Body of pancreas (tissue), 4 donors: Measurements from ENCODE around the gene EHMT1. TPM values are rescaled to one million over a fixed set of nuclear protein-coding genes. Genes with fewer than 3 reads are reported as not detected.

Experiments
- ATAC-seq: fragments of 150-250 bp; one replicate; pipeline ENCODE4 v1.9.1; 2016
- DNase-seq, 4 donors: peaks; one replicate each; pipeline ENCODE4 v3.0.0-alpha.2; 2019
- H3K27ac ChIP-seq, 4 donors: fragments of 200-600 bp; sonication (generic); 1 replicate in 3 of 4; 2 replicates in 1 of 4; pipeline versions ENCODE4 v1.5.1 to v1.6.1; 2016 to 2019; ENCODE audit warnings: mild to moderate bottlenecking in 1 of 4, mixed read lengths in 1 of 4, moderate library complexity in 1 of 4
- H3K27me3 ChIP-seq, 2 donors: fragments of 200-600 bp; sonication (generic); one replicate each; pipeline ENCODE4 v1.6.0; 2016; ENCODE audit warnings: mild to moderate bottlenecking in 1 of 2
- H3K36me3 ChIP-seq, 2 donors: fragments of 200-600 bp; sonication (generic); replicated peaks in 1 of 2; 2 replicates each; pipeline ENCODE4 v1.5.1; 2016; ENCODE audit warnings: low read depth in 2 of 2; ENCODE audit not compliant: insufficient read depth in 1 of 2
- H3K4me1 ChIP-seq: fragments of 200-600 bp; sonication (generic); one replicate; pipeline ENCODE4 v1.6.0; 2016
- H3K4me3 ChIP-seq, 2 donors: fragments of 200-600 bp; sonication (generic); 1 replicate in 1 of 2; 2 replicates in 1 of 2; pipeline ENCODE4 v1.5.1; 2016 to 2019
- H3K9me3 ChIP-seq, 3 donors: fragments of 200-600 bp; sonication (generic); 1 replicate in 2 of 3; 2 replicates in 1 of 3; pipeline ENCODE4 v1.5.1; 2016
- POLR2A ChIP-seq, 3 donors: fragments of 450-650 bp; IDR thresholded peaks; one replicate each; pipeline ENCODE4 v1.6.1; 2016; ENCODE audit warnings: antibody characterized with exemption in 3 of 3, mild to moderate bottlenecking in 2 of 3
- WGBS, 2 donors: methylation state at CpG; one replicate each; pipeline ENCODE4 v1.1.5; 2017; 5-methylcytosine and 5-hydroxymethylcytosine counted together
- intact Hi-C: fragments of 100-400 bp; cut with DNase I; formaldehyde crosslinking; loops from one replicate; pipeline ENCODE4 v1.15.1; 2023
- total RNA-seq, 2 donors: library from RNA; depleted of rRNA; stranded (reverse); fragments of >200 nt; gene quantifications; one replicate each; pipeline ENCODE4 v1.1.0, GENCODE V29; 2016
- TF ChIP-seq, protein P1 (sequence below), 7 experiments: fragments of 450-650 bp in 4 of 7; fragments of 200-600 bp in 3 of 7; sonication (generic) in 3 of 7; IDR thresholded peaks; one replicate each; pipeline ENCODE4 v1.5.1; 2016 to 2019; ENCODE audit warnings: antibody characterized with exemption in 7 of 7

EHMT1 gene
- total RNA-seq, 2 donors from 2014 or later, result 41.0 to 65.9 TPM

DNA sequence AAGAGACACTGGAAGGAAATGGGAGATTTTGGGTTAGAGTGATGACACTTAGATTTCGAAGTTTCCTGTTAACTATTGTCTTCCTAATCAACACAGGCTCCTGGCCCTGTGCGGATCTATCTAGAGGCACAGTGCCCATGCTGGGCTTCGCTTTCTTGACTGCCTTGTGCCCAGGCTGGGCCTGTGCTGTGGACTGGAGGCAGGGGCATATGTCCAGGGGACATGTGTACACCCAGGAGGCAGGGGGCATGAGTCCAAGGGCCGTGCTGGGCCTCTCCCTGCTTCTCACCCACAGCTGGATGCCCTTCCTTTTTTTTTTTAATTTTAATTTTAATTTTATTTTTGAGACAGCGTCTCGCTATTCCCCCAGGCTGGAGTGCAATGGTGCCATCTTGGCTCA is 37.6 kb downstream of the EHMT1 start:
- no peak for DNase-seq
- Histone ChIP-seq H3K9me3 (no peaks in the 10 kb centered on the region), H3K27ac (no peak overlapping the region), H3K4me3 (no peak overlapping the region), H3K36me3 (peaks cover 0 to 2% of the 10 kb centered on the region in 2 donors), H3K27me3 (no peaks in the 10 kb centered on the region), H3K4me1 (no peaks in the 10 kb centered on the region)
- no peak for ATAC-seq
- TF ChIP-seq, protein P1, sequence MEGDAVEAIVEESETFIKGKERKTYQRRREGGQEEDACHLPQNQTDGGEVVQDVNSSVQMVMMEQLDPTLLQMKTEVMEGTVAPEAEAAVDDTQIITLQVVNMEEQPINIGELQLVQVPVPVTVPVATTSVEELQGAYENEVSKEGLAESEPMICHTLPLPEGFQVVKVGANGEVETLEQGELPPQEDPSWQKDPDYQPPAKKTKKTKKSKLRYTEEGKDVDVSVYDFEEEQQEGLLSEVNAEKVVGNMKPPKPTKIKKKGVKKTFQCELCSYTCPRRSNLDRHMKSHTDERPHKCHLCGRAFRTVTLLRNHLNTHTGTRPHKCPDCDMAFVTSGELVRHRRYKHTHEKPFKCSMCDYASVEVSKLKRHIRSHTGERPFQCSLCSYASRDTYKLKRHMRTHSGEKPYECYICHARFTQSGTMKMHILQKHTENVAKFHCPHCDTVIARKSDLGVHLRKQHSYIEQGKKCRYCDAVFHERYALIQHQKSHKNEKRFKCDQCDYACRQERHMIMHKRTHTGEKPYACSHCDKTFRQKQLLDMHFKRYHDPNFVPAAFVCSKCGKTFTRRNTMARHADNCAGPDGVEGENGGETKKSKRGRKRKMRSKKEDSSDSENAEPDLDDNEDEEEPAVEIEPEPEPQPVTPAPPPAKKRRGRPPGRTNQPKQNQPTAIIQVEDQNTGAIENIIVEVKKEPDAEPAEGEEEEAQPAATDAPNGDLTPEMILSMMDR (IDR thresholded peaks at IDR 0.05), result no peak
- no peak for TF ChIP-seq POLR2A (IDR thresholded peaks at IDR 0.05)
- intact Hi-C loops, result no loop called here
- 88 to 97% methylated on average over 6 of the region's 6 CpGs for WGBS, 2 donors

DNA sequence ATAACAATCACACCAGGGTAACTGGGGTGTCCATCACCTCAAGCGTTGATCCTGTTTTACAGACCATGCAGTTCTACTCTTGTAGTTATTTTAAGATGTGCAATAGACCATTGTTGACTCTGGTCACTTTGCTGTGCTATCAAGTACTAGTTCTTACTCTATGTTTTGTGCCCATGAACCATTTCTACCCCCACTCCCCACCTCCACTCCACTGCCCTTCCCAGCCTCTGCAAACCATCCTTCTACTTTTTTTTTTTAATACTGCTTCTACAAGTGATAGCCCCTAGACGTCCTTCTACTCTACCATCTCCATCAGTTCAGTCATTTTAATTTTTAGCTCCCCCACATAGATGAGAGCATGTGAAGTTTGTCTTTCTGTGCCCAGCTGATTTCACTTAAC is 38.8 kb downstream of the EHMT1 start:
- DNase-seq (no peak), ATAC-seq (no peak)
- no peak overlapping the region for H3K4me3 ChIP-seq
- intact Hi-C loops, result no loop called here
- peaks cover 0 to 2% of the 10 kb centered on the region in 2 donors for H3K36me3 ChIP-seq
- no peak for TF ChIP-seq POLR2A (IDR thresholded peaks at IDR 0.05)
- TF ChIP-seq, protein P1 (IDR thresholded peaks at IDR 0.05), result no peak
- no peaks in the 10 kb centered on the region for H3K27me3 ChIP-seq
- H3K9me3 ChIP-seq, result no peaks in the 10 kb centered on the region
- H3K27ac ChIP-seq, result no peak overlapping the region
- no peaks in the 10 kb centered on the region for H3K4me1 ChIP-seq
- WGBS, 2 donors, result 82 to 87% methylated on average over 2 of the region's 2 CpGs

DNA sequence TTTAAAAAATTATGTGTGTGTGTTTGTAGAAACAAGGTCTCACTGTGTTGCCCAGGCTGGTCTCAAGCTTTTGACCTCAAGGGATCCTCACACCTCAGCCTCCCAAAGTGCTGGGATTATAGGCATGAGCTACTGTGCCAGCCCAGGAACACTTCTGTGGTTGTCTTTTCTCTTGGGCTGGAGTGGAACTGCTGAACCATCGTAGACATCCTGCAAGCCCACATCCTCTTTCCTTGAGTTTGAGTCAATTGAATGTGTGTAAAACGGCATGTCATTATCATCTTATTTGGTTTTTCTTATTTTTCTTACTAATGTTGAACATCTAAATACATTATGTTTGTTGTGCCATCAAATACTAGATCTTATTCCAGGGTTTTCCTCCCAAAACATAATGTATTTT is 40.0 kb downstream of the EHMT1 start:
- no peak for TF ChIP-seq POLR2A (IDR thresholded peaks at IDR 0.05)
- TF ChIP-seq, protein P1 (IDR thresholded peaks at IDR 0.05), result no peak
- intact Hi-C loops, result no loop called here
- ATAC-seq (no peak), DNase-seq (no peak)
- no peak overlapping the region for H3K4me3 ChIP-seq
- H3K4me1 ChIP-seq, result no peaks in the 10 kb centered on the region
- H3K27ac ChIP-seq, result no peak overlapping the region
- peaks cover 0 to under 1% of the 10 kb centered on the region in 2 donors for H3K36me3 ChIP-seq
- H3K27me3 ChIP-seq, result no peaks in the 10 kb centered on the region
- no peaks in the 10 kb centered on the region for H3K9me3 ChIP-seq
- WGBS, 2 donors, result 84 to 86% methylated on average over 2 of the region's 2 CpGs

DNA sequence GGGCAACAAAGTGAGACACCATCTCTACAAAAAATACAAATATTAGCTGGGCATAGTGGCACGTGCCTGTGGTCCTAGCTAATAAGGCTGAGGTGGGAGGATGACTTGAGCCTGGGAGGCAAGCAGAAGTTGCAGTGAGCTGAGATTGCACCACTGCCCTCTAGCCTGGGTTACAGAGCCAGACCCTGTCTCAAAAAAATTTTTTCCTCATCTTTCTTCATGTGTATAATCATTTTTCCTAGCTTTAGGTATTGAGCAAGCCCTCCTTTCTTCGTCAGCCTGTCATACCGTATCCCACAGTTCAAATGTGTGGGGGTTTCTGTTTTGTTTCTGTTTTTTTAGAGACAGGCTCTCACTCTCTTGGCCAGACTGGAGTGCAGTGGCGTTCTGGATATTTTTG is 41.3 kb downstream of the EHMT1 start:
- DNase-seq, result no peak

DNA sequence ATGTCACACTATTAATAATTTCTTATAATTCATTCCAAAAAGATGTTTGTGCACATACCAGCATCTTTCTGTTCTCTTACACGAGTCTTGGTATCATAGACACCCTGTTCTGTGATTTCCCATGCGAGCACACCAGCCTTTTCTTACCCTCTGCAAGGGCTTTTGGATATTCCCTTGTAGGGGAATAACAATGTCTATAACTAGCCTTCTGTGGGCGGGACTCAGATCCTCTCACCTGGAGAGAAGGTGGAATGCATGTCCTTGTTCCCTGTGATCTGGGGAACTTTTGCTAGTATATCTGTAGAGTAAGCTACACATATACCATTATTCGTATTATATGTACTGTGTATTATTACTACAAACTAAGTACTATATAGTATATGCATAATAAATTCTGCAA is 44.8 kb downstream of the EHMT1 start:
- WGBS, 2 donors, result 85 to 88% methylated on average over 4 of the region's 4 CpGs
- no peak overlapping the region for H3K4me3 ChIP-seq
- no peaks in the 10 kb centered on the region for H3K9me3 ChIP-seq
- no peaks in the 10 kb centered on the region for H3K27me3 ChIP-seq
- ATAC-seq (no peak), DNase-seq (no peak)
- TF ChIP-seq, protein P1 (IDR thresholded peaks at IDR 0.05), result no peak
- no peak for TF ChIP-seq POLR2A (IDR thresholded peaks at IDR 0.05)
- intact Hi-C loops, result no loop called here
- H3K27ac ChIP-seq, result no peak overlapping the region
- no peaks in the 10 kb centered on the region for H3K36me3 ChIP-seq
- peaks cover 33% of the 10 kb centered on the region for H3K4me1 ChIP-seq

More for the DNA sequence above, 41.3 kb downstream of the EHMT1 start:
- intact Hi-C loops, result no loop called here
- TF ChIP-seq, protein P1 (IDR thresholded peaks at IDR 0.05), result no peak
- TF ChIP-seq POLR2A (IDR thresholded peaks at IDR 0.05), result no peak
- Histone ChIP-seq H3K27me3 (no peaks in the 10 kb centered on the region), H3K9me3 (no peaks in the 10 kb centered on the region), H3K27ac (no peak overlapping the region), H3K4me3 (no peak overlapping the region), H3K36me3 (no peaks in the 10 kb centered on the region), H3K4me1 (peaks cover 12% of the 10 kb centered on the region)
- no peak for ATAC-seq
- WGBS, 2 donors, result 70 to 71% methylated on average over 4 of the region's 4 CpGs
